ENCODE results near the gene CLPTM1L.

Gene CLPTM1L

GRCh38 chr5:1325870-1326531, 18.9 kb downstream of the CLPTM1L start:
- DNase-seq (ENCODE audit: low read depth), result no peak

- DNase-seq (ENCODE audit: low read depth), result no peak
Measured at GRCh38 chr5:1325191-1325741, 19.6 kb downstream of the CLPTM1L start.

GRCh38 chr5:1324719-1325190, 20.1 kb downstream of the CLPTM1L start:
- no peak for DNase-seq (ENCODE audit: low read depth)

GRCh38 chr5:1324301-1324700, 20.6 kb downstream of the CLPTM1L start:
- DNase-seq (ENCODE audit: low read depth), result no peak

- no peak for DNase-seq (ENCODE audit: low read depth)
Measured at GRCh38 chr5:1323803-1324173, 21.1 kb downstream of the CLPTM1L start.

GRCh38 chr5:1322955-1323802, 21.7 kb downstream of the CLPTM1L start:
- DNase-seq (ENCODE audit: low read depth), result no peak

- DNase-seq (ENCODE audit: low read depth), result no peak
Measured at GRCh38 chr5:1322036-1322900, 22.6 kb downstream of the CLPTM1L start.

- no peak for DNase-seq (ENCODE audit: low read depth)
Measured at GRCh38 chr5:1321576-1321975, 23.3 kb downstream of the CLPTM1L start.

GRCh38 chr5:1320436-1321344, 24.2 kb downstream of the CLPTM1L start:
- DNase-seq (ENCODE audit: low read depth), result no peak

- no peak for DNase-seq (ENCODE audit: low read depth)
Measured at GRCh38 chr5:1319436-1320256, 25.3 kb downstream of the CLPTM1L start.

- no peak for DNase-seq (ENCODE audit: low read depth)
Measured at GRCh38 chr5:1318659-1319251, 26.1 kb downstream of the CLPTM1L start.

GRCh38 chr5:1317921-1318565, 26.9 kb downstream of the CLPTM1L start:
- no peak for DNase-seq (ENCODE audit: low read depth)

GRCh38 chr5:1316588-1317340, 28.1 kb downstream of the CLPTM1L start:
- no peak for DNase-seq (ENCODE audit: low read depth)

GRCh38 chr5:1315709-1316587, 29.0 kb downstream of the CLPTM1L start:
- DNase-seq (ENCODE audit: low read depth), result no peak

GRCh38 chr5:1315018-1315708, 29.7 kb downstream of the CLPTM1L start:
- DNase-seq (ENCODE audit: low read depth), result no peak

GRCh38 chr5:1314564-1314982, 30.3 kb downstream of the CLPTM1L start:
- DNase-seq (ENCODE audit: low read depth), result no peak
